ENCODE data around the gene RAI1.

Gene RAI1

GRCh38 chr17:17767154-17767869 is 86.1 kb downstream of the RAI1 start:
- no peak for DNase-seq (ENCODE audit: low spot score)

GRCh38 chr17:17767887-17768418 is 86.7 kb downstream of the RAI1 start:
- DNase-seq (ENCODE audit: low spot score), result no peak

GRCh38 chr17:17768424-17769088 is 87.3 kb downstream of the RAI1 start:
- no peak for DNase-seq (ENCODE audit: low spot score)

- no peak for DNase-seq (ENCODE audit: low spot score)
These were observed 88.8 kb downstream of the RAI1 start for GRCh38 chr17:17769869-17770631.

- DNase-seq (ENCODE audit: low spot score), result no peak
These were observed 89.4 kb downstream of the RAI1 start for GRCh38 chr17:17770632-17771044.

GRCh38 chr17:17771498-17772201 is 90.4 kb downstream of the RAI1 start:
- no peak for DNase-seq (ENCODE audit: low spot score)

- no peak for DNase-seq (ENCODE audit: low spot score)
These were observed 91.0 kb downstream of the RAI1 start for GRCh38 chr17:17772231-17772630.

- DNase-seq (ENCODE audit: low spot score), result no peak
These were observed 93.0 kb downstream of the RAI1 start for GRCh38 chr17:17774009-17774881.

GRCh38 chr17:17776889-17777288 is 95.6 kb downstream of the RAI1 start:
- no peak for DNase-seq (ENCODE audit: low spot score)

GRCh38 chr17:17778308-17779014 is 97.2 kb downstream of the RAI1 start:
- peak; percentile 67 for DNase-seq (ENCODE audit: low spot score)

GRCh38 chr17:17779015-17779611 is 97.9 kb downstream of the RAI1 start:
- DNase-seq (ENCODE audit: low spot score), result no peak

- DNase-seq (ENCODE audit: low spot score), result no peak
These were observed 99.8 kb downstream of the RAI1 start for GRCh38 chr17:17780922-17781590.

GRCh38 chr17:17781591-17782496 is 100.6 kb downstream of the RAI1 start:
- peak; percentile 84 for DNase-seq (ENCODE audit: low spot score)

- no peak for DNase-seq (ENCODE audit: low spot score)
These were observed 101.4 kb downstream of the RAI1 start for GRCh38 chr17:17782523-17783115.

- peak; percentile 60 for DNase-seq (ENCODE audit: low spot score)
These were observed 102.0 kb downstream of the RAI1 start for GRCh38 chr17:17783116-17783824.

GRCh38 chr17:17783825-17784656 is 102.8 kb downstream of the RAI1 start:
- DNase-seq (ENCODE audit: low spot score), result peak; percentile 82
